ENCODE data around the gene RARB. TPM values are rescaled to one million over a fixed set of nuclear protein-coding genes. Genes with fewer than 3 reads are reported as not detected.

The RARB gene
- total RNA-seq, 1 donor = not detected

DNA sequence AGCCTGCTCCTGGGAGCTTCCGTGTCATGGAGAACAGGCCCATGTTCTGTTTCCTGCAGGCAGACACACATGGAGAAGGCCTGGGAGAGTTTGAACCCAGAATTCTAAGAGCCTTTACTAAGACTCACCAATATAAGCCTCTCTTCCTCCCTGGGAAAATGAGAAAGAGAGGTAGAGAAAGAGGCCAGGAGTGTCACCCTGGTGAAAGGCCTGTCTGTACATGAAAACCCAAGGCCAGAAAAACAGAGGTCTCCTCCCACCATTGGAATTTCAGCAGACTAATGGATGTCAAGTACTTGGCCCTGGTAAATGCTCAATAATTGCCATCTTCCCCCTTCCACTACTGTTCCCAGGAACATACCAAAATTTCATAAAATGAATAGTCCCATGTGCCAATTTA, 119.0 kb downstream of the RARB start:
- Histone ChIP-seq H3K27me3 (ENCODE audit: insufficient read depth, low read length) (no peaks in the 10 kb centered on the region), H3K4me3 (ENCODE audit: low read length) (no peak overlapping the region), H3K9me3 (ENCODE audit: low read depth, low read length) (no peaks in the 10 kb centered on the region), H3K4me1 (ENCODE audit: insufficient read depth, low read length) (no peaks in the 10 kb centered on the region)

DNA sequence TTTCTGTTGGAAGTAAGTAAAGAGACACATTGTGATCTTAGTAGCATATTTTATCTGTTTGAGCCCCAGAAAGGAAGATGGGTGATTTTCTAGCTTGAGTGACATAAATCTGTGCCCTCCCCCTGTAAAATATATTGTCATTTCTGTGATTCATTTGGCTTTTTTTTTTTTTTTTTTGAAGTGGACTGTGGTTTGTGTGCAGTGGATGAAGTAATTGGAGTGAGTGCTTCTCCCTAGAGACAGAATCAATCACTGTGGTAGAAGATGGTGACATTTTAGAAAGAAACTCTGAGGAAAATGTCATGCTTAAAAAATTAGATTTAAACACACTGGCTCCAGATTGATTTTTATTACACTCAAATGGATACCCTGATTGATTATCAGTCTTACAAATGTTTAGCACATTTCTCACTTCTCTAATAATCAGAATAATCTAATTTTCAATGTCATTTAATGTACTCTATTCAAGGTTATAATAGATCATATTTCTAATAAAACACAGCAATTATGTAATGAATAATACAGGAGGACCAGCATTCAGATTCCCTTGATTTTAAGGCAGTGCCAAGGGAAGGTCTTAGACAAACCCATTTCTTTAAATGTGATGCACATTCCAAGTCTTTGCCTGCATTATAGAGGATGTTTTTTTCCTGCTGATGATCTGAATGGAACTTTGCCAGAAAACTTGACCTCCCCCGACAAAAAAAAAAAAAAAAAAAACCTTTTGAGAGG, 120.0 kb downstream of the RARB start:
- no peaks in the 10 kb centered on the region for H3K4me1 ChIP-seq (ENCODE audit: insufficient read depth, low read length)
- H3K9me3 ChIP-seq (ENCODE audit: low read depth, low read length) = no peaks in the 10 kb centered on the region
- H3K4me3 ChIP-seq (ENCODE audit: low read length) = no peak overlapping the region
- no peaks in the 10 kb centered on the region for H3K27me3 ChIP-seq (ENCODE audit: insufficient read depth, low read length)

DNA sequence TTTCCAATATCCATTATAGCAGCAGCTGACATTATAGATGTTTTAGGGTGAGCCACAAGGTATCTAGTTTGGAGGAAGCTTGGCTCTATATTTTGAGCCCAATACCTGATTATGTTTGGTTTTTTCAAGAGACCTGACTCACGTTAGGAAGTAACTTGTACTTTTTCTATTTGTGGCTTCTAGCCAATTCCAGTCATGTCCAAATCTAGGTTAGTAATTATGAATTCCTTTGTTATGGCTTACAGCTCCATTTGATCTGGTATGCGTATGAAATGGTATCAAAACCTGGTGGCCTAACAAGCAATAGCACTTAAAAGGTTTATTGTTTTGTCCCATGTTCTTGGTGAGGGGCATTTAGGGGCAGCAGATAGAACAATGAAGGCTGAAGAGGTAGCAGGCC, 120.8 kb downstream of the RARB start:
- Histone ChIP-seq H3K9me3 (ENCODE audit: low read depth, low read length) (no peaks in the 10 kb centered on the region), H3K27me3 (ENCODE audit: insufficient read depth, low read length) (no peaks in the 10 kb centered on the region), H3K4me1 (ENCODE audit: insufficient read depth, low read length) (no peaks in the 10 kb centered on the region), H3K4me3 (ENCODE audit: low read length) (no peak overlapping the region)

DNA sequence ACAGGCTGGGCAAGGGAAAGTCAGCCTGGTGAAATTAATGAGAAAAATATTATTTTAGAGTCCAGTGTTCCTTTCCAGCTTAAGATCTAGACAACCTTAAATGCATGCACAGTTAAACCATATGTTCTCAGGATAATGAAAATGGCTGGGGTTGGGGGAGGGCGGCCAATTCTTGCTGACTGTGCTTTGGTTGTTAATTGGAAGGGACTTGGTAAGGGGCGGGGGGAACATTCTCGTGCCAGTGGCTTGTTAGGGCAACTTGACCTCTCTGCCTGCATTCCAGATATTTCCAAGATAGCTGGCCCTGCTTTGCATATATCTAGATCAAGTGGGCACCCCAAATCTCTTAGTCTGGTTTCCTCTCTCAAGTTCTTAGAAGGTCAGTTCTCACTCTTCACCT, 124.2 kb downstream of the RARB start:
- H3K27me3 ChIP-seq (ENCODE audit: insufficient read depth, low read length) = no peaks in the 10 kb centered on the region
- no peak overlapping the region for H3K4me3 ChIP-seq (ENCODE audit: low read length)

DNA sequence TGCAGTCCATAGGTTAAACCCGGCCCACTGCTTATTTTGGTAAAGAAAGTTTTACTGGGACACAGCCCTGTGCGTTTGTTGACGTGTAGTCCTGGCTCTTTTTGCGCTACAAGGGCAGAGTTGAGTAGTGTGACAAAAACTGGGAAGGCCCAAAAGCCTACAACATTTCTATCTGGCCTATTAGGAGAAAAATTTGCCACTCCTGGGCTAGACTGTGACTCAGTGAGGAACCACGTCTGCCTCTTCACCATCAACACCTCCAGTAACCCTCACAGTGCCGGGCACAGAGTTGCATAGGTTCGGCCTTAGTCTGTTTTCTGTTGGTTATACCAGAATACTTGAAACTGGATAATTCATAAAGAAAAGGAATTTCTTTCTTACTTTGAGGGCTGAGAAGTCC, 126.3 kb downstream of the RARB start:
- Histone ChIP-seq H3K27me3 (ENCODE audit: insufficient read depth, low read length) (no peaks in the 10 kb centered on the region), H3K4me1 (ENCODE audit: insufficient read depth, low read length) (no peaks in the 10 kb centered on the region), H3K9me3 (ENCODE audit: low read depth, low read length) (no peaks in the 10 kb centered on the region), H3K4me3 (ENCODE audit: low read length) (no peak overlapping the region)

More for the DNA sequence above, 124.2 kb downstream of the RARB start:
- no peaks in the 10 kb centered on the region for H3K9me3 ChIP-seq (ENCODE audit: low read depth, low read length)
- H3K4me1 ChIP-seq (ENCODE audit: insufficient read depth, low read length) = no peaks in the 10 kb centered on the region

DNA sequence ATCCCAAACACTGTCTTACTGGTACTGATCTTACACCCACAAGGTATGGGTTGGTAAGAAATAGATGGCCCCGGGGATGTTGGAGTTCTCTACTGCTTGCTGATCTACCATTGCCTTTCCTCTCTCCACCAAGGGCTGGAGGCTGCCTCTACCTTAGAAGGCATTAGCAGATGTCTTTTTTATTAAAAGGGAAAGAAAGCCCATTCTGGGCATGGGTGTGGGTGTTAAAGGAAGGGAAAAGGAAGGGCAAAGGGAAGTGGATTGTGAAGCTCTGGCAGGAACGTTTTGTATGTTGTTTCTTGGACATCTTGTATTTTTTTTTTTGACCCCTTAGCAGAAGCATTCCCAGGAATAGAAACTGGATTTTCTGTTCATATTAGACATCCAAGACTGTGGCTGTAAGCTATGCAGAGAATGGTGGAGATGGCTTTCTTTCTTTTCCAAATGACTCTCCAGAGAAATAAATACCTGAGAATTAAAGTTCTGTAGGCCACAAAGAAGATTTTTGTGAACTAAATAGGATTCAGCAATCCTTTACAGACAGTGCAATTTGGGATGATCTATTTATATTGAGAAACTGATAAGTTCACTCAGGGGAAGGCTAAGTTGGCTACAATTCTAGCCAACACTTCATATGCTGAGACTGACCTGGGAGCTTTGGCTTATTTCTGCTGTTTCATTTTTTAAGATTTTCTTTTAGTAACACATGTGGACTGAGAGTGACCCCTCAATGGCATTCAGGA, 127.8 kb downstream of the RARB start:
- Histone ChIP-seq H3K4me3 (ENCODE audit: low read length) (no peak overlapping the region), H3K27me3 (ENCODE audit: insufficient read depth, low read length) (no peaks in the 10 kb centered on the region), H3K4me1 (ENCODE audit: insufficient read depth, low read length) (no peaks in the 10 kb centered on the region)

DNA sequence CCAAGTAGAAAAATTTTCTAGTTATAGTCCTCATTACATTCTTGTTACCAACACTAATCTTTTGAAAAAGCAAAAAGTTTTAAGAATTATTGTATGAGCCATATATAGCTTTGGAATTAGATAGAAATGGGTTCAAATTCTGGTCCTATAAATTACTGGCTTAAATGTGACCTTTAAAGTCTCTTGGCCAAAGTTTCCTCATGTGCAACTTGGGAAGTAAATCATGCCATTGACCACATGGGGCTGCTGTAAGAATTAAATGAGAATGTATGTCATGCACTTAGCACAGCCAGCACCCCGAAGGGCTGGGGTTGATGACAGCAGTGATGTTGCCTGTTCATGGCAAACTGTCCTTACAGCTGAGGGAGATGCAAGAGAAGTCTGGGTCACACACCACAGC, 128.4 kb downstream of the RARB start:
- Histone ChIP-seq H3K4me3 (ENCODE audit: low read length) (no peak overlapping the region), H3K4me1 (ENCODE audit: insufficient read depth, low read length) (no peaks in the 10 kb centered on the region), H3K9me3 (ENCODE audit: low read depth, low read length) (no peaks in the 10 kb centered on the region), H3K27me3 (ENCODE audit: insufficient read depth, low read length) (no peaks in the 10 kb centered on the region)

More for the DNA sequence above, 127.8 kb downstream of the RARB start:
- H3K9me3 ChIP-seq (ENCODE audit: low read depth, low read length) = no peaks in the 10 kb centered on the region

DNA sequence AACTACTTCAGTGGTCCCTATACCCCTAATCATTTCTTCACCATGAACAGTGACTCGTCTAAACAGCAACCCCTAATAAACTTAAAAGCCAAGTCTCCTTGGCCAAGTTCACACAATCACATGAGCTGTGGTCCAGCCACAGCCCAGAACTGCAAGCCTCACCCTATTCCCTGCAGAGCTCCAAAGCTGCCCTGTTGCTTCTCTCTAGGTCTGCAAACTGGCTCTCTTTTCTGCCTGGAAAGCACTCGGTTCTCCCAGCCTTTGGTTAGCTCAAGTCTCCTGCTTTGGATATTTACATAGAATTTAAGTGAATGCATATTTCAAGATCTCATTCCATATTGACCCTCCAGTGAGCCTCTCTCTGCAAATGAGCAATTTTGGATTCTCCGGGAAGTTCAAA, 129.6 kb downstream of the RARB start:
- Histone ChIP-seq H3K27me3 (ENCODE audit: insufficient read depth, low read length) (no peaks in the 10 kb centered on the region), H3K9me3 (ENCODE audit: low read depth, low read length) (no peaks in the 10 kb centered on the region), H3K4me3 (ENCODE audit: low read length) (no peak overlapping the region), H3K4me1 (ENCODE audit: insufficient read depth, low read length) (no peaks in the 10 kb centered on the region)

DNA sequence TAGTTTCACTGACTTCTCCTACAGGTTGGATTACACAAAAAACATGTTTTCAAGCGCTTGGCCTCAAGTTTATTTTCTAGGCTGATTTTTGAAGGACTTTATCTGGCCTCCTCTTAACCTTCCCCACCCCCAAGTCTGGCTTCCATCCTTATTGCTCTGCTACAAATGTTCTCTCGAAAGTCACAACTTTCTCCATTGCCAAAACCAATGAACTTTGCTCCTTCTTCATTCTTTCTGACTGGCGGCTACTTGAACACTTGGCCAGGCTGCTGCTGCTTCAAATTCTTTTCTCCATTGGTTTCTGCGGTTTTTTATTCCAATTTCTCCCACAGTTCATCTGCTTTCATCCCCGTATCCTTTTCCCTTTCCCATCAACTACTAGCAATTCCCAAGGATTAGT, 130.1 kb downstream of the RARB start:
- H3K9me3 ChIP-seq (ENCODE audit: low read depth, low read length) = no peaks in the 10 kb centered on the region
- no peaks in the 10 kb centered on the region for H3K4me1 ChIP-seq (ENCODE audit: insufficient read depth, low read length)
- H3K4me3 ChIP-seq (ENCODE audit: low read length) = no peak overlapping the region
- H3K27me3 ChIP-seq (ENCODE audit: insufficient read depth, low read length) = no peaks in the 10 kb centered on the region

DNA sequence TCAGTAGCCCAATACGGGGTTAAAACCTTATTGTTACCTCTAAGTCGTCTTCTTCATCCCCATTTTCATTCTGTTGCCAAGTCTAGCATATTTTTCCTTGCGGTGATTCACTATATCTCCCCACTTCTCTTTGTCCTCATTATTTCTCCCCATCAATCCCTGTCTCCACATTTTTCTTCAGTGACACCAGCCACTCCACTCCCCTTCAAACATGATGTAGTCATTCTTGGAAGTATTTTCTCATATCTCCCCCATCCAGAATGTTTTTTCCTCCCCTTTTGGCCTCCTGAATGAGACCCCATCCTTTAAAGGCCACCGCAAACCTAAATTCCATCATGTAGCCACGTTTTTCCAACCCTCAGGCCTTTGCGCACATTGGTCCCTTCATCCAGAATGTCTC, 130.7 kb downstream of the RARB start:
- no peaks in the 10 kb centered on the region for H3K9me3 ChIP-seq (ENCODE audit: low read depth, low read length)
- H3K4me1 ChIP-seq (ENCODE audit: insufficient read depth, low read length) = no peaks in the 10 kb centered on the region
- no peak overlapping the region for H3K4me3 ChIP-seq (ENCODE audit: low read length)
- H3K27me3 ChIP-seq (ENCODE audit: insufficient read depth, low read length) = no peaks in the 10 kb centered on the region

DNA sequence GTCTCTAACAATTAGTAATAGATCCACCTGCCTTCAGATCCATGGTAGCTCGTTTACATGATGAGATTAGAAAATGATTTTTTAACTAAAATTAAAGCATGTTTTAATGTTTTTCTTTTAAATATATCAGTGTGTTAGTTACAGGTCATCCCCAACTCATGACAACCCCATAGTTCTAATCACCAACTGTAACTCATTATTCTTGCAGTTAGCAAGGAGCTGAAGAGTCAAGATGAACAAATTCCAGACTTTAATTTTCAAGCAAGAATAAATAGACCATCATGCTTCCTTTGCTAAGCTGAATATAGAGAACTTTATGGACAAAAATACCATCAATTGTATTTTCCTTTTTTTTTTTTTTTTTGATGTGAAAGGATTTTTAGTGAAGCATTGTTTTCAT, 135.5 kb downstream of the RARB start:
- H3K27me3 ChIP-seq (ENCODE audit: insufficient read depth, low read length) = no peaks in the 10 kb centered on the region
- no peak overlapping the region for H3K4me3 ChIP-seq (ENCODE audit: low read length)
- no peaks in the 10 kb centered on the region for H3K9me3 ChIP-seq (ENCODE audit: low read depth, low read length)
- no peaks in the 10 kb centered on the region for H3K4me1 ChIP-seq (ENCODE audit: insufficient read depth, low read length)

DNA sequence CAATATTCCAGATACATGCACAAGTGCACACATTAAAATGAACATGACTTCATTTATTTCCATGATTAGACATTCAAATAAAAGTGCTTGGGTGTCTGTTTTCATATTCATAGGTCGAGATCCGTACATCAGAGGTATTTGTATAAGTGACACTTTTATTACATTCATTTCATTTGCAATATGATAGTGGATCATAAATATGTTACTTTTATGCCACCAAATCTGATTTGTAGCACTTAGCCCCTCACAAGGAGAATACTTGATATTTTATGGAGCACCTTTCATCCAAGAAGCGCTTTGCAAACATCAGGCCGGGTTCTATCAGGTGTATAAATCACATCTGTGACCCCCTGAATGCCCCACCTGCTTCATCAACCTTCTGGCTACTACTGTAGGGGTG, 136.0 kb downstream of the RARB start:
- Histone ChIP-seq H3K4me3 (ENCODE audit: low read length) (no peak overlapping the region), H3K9me3 (ENCODE audit: low read depth, low read length) (no peaks in the 10 kb centered on the region), H3K4me1 (ENCODE audit: insufficient read depth, low read length) (no peaks in the 10 kb centered on the region), H3K27me3 (ENCODE audit: insufficient read depth, low read length) (no peaks in the 10 kb centered on the region)

DNA sequence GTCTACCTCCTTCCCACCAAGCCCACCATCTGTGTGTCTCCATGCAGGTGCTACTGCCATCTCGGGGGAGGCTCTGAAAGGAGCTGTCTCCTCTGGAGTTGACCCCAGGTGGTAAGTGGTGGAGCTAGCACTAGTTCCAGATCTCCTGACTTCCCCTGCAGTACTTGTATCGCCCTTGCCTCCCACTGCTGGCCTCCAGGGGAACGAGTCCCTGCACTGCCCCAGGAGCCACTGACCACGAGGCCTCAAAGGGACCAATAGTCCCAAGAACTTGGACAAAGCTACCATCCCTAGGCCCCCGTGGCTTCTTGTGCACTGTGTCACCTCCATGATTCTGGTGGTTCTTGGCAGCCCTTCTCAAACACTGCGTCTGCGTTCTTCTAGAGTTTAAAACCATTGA, 137.7 kb downstream of the RARB start:
- Histone ChIP-seq H3K4me1 (ENCODE audit: insufficient read depth, low read length) (no peaks in the 10 kb centered on the region), H3K4me3 (ENCODE audit: low read length) (no peak overlapping the region), H3K27me3 (ENCODE audit: insufficient read depth, low read length) (no peaks in the 10 kb centered on the region), H3K9me3 (ENCODE audit: low read depth, low read length) (no peaks in the 10 kb centered on the region)

DNA sequence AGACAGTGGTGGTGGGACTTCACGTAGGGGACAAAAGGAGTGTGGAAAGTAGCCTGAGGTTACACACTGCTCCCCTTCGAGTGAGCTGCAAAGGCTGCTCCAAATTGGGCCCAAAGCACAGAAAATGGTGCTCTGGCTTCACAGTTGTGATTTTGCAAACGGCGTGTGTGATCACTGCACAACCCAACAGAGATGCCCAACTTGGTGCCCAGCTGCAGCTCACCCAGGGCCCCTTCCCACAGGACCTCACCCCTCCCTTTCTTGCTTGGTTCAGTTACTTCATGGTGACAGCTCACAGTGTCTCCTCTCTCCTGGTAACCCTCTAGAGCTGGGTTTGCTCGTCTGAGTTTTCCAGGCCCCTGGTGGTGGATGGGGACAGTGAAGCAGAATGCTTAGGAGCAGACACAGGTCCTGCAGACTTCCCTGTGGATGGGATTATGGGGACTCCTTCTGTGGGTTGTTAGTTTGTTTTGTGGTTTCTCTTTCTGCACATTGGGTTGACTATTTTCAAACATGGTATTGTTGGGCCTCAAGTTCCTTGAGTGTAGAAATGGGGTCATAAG, 138.4 kb downstream of the RARB start:
- Histone ChIP-seq H3K4me3 (ENCODE audit: low read length) (no peak overlapping the region), H3K9me3 (ENCODE audit: low read depth, low read length) (no peaks in the 10 kb centered on the region), H3K27me3 (ENCODE audit: insufficient read depth, low read length) (no peaks in the 10 kb centered on the region), H3K4me1 (ENCODE audit: insufficient read depth, low read length) (no peaks in the 10 kb centered on the region)

DNA sequence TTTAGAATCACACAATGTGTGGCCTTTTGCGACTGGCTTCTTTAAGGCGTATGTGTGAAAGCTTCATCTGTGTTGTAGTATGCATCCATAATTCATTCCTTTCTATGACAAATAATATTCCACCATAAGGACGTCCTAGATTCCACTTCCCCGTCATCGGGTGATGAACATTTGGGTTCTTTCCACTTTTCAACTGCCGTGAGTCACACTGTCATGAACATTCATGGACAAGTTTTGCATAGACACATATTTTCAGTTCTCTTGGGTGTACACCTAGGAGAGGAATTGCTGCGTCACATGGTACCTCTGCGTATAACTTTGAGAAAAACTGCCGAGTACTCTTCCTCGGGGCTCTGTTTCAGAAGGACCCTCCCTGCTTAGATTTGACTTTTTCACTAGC, 139.3 kb downstream of the RARB start:
- Histone ChIP-seq H3K9me3 (ENCODE audit: low read depth, low read length) (no peaks in the 10 kb centered on the region), H3K4me3 (ENCODE audit: low read length) (no peak overlapping the region), H3K4me1 (ENCODE audit: insufficient read depth, low read length) (no peaks in the 10 kb centered on the region), H3K27me3 (ENCODE audit: insufficient read depth, low read length) (no peaks in the 10 kb centered on the region)

All from mononuclear cell (primary cell).